ENCODE results near the gene CDH3. TPM values are rescaled to one million over a fixed set of nuclear protein-coding genes. Genes with fewer than 3 reads are reported as not detected.

The CDH3 gene
- total RNA-seq (2014; rRNA removed) (102 and 109 TPM in 2 replicates), Bru-seq, nascent RNA (percentile 56 among the genes with signal in this experiment), BruChase-seq, experiment 1, labeled RNA remaining after a 6-hour chase (percentile 55 among the genes with signal in this experiment), BruChase-seq, experiment 2, labeled RNA remaining after a 2-hour chase (percentile 50 among the genes with signal in this experiment)
- long read RNA-seq, full-length matches to known transcripts, result 26 of 62 reads
- long read RNA-seq, partial matches to known transcripts, result 31 of 62 reads
- long read RNA-seq, other reads (novel, unspliced or antisense), result 5 of 62 reads

DNA sequence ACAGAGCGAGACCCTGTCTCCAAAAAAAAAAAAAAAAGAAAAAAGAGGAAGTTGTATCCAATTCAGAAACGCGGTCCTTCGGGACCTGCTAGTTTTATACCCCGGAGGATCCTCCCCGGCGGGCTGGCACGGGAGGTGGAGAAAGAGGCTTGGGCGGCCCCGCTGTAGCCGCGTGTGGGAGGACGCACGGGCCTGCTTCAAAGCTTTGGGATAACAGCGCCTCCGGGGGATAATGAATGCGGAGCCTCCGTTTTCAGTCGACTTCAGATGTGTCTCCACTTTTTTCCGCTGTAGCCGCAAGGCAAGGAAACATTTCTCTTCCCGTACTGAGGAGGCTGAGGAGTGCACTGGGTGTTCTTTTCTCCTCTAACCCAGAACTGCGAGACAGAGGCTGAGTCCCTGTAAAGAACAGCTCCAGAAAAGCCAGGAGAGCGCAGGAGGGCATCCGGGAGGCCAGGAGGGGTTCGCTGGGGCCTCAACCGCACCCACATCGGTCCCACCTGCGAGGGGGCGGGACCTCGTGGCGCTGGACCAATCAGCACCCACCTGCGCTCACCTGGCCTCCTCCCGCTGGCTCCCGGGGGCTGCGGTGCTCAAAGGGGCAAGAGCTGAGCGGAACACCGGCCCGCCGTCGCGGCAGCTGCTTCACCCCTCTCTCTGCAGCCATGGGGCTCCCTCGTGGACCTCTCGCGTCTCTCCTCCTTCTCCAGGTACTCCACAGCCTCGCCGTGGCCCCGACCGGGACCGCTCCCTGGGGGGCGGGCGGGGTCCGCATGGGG lies at the start of gene CDH3:
Gene CDH3, plus strand, starts transcription at position 596 of the 779 bp plus-strand sequence. Its CDS starts 70 bp downstream, at position 666.
- Histone ChIP-seq H3F3A (ENCODE audit: low read length, unreplicated experiment) (no peaks in the 10 kb centered on the region), H3K27me3 (ENCODE audit: low read length) (no peaks in the 10 kb centered on the region), H3K79me2 (ENCODE audit: low read length) (peaks cover 49% of the 10 kb centered on the region), H2AFZ (ENCODE audit: low read length) (peak within 1 kb of the TSS; percentile 79), H3K9me2 (replicated peaks; ENCODE audit: low read length) (no peaks in the 10 kb centered on the region), H3K27ac (ENCODE audit: low read length) (peak within 1 kb of the TSS; percentile 45), H3K4me2 (ENCODE audit: low read length) (peak within 1 kb of the TSS; percentile 83), H3K4me1 (ENCODE audit: insufficient read depth, low read length) (peaks cover 22% of the 10 kb centered on the region), H3K9me3 (ENCODE audit: low read length) (no peaks in the 10 kb centered on the region), H3K4me3 (ENCODE audit: low read length) (peak within 1 kb of the TSS; percentile 94), H4K20me1 (ENCODE audit: low read length) (0 out of 2 replicates have a peak, but pooled peaks cover 9% of the 10 kb centered on the region), H3K36me3 (ENCODE audit: low read depth, low read length) (no peaks in the 10 kb centered on the region; the same call in 1 of the 2 replicates), H3K9ac (ENCODE audit: low read length) (peak within 1 kb of the TSS; percentile 82)
- intact Hi-C loops (cut with micrococcal nuclease), result no loop called here
- ChIA-PET POLR2A (ENCODE audit: unreplicated experiment) (interaction anchor here (0.6 to 1.2 kb wide), 5 partner anchors 9 to 98 kb away, joined by 3 to 9 read pairs (median 5); no protein-coding TSS in a partner anchor), CTCF (interaction anchor here (1.0 kb wide), 1 partner anchor 55 kb away, joined by 4 read pairs; no protein-coding TSS in a partner anchor)
- DNase-seq, result peak; percentile 71
- TSS peak; percentile 71 for BruUV-seq (replicated peaks)
- TF ChIP-seq, protein P1, sequence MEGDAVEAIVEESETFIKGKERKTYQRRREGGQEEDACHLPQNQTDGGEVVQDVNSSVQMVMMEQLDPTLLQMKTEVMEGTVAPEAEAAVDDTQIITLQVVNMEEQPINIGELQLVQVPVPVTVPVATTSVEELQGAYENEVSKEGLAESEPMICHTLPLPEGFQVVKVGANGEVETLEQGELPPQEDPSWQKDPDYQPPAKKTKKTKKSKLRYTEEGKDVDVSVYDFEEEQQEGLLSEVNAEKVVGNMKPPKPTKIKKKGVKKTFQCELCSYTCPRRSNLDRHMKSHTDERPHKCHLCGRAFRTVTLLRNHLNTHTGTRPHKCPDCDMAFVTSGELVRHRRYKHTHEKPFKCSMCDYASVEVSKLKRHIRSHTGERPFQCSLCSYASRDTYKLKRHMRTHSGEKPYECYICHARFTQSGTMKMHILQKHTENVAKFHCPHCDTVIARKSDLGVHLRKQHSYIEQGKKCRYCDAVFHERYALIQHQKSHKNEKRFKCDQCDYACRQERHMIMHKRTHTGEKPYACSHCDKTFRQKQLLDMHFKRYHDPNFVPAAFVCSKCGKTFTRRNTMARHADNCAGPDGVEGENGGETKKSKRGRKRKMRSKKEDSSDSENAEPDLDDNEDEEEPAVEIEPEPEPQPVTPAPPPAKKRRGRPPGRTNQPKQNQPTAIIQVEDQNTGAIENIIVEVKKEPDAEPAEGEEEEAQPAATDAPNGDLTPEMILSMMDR (conservative IDR thresholded peaks at IDR 0.05; ENCODE audit: low read depth, low read length), result no peak
- TF ChIP-seq EZH2phosphoT487 (IDR thresholded peaks at IDR 0.05; ENCODE audit: borderline replicate concordance, low read length) (no peak), EZH2 (IDR thresholded peaks at IDR 0.05; ENCODE audit: low read length, unreplicated experiment) (no peak)
- ATAC-seq, result peak; percentile 48

DNA sequence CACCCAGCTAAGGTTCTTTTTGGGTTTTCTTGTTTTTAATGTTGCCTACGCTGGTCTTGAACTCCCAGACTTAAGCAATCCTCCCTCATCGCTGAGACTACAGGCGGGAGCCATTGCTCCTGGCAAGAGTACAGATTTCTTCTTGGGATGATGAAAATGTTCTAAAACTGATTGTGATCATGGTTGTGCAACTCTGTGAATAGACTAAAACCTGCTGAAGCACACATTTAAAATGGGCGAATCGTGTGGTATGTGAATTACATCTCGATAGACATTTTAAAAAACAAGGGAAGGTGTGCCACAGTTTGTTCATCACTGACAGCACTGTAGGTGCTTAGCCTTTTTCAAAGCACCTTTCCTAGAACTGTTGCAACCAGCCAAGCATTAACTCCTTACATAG lies 48.8 kb upstream of the CDH3 start:
- Histone ChIP-seq H3K4me1 (ENCODE audit: insufficient read depth, low read length) (0 out of 2 replicates have a peak, but pooled peaks cover 4% of the 10 kb centered on the region), H4K20me1 (ENCODE audit: low read length) (no peaks in the 10 kb centered on the region), H3K4me2 (ENCODE audit: low read length) (no peak overlapping the region), H3K27me3 (ENCODE audit: low read length) (no peaks in the 10 kb centered on the region), H3K9ac (ENCODE audit: low read length) (no peak overlapping the region), H3F3A (ENCODE audit: low read length, unreplicated experiment) (no peaks in the 10 kb centered on the region), H3K9me2 (replicated peaks; ENCODE audit: low read length) (no peaks in the 10 kb centered on the region), H3K27ac (ENCODE audit: low read length) (no peak overlapping the region), H3K4me3 (ENCODE audit: low read length) (no peak overlapping the region), H2AFZ (ENCODE audit: low read length) (no peak overlapping the region), H3K9me3 (ENCODE audit: low read length) (no peaks in the 10 kb centered on the region), H3K79me2 (ENCODE audit: low read length) (no peaks in the 10 kb centered on the region), H3K36me3 (ENCODE audit: low read depth, low read length) (no peaks in the 10 kb centered on the region)
- CTCF ChIA-PET, result no interaction called here
- intact Hi-C loops (cut with micrococcal nuclease), result loop anchor here (10.0 kb wide), 1 partner anchor 209 kb away; no protein-coding TSS in a partner anchor
- TF ChIP-seq EZH2phosphoT487 (IDR thresholded peaks at IDR 0.05; ENCODE audit: borderline replicate concordance, low read length) (no peak), EZH2 (IDR thresholded peaks at IDR 0.05; ENCODE audit: low read length, unreplicated experiment) (no peak)
- TF ChIP-seq, protein P1 (conservative IDR thresholded peaks at IDR 0.05; ENCODE audit: low read depth, low read length), result no peak
- POLR2A ChIA-PET (ENCODE audit: unreplicated experiment), result no interaction called here
- no peak for ATAC-seq
- no peak for DNase-seq
- BruUV-seq (replicated peaks), result no TSS peak

All from PC-3 (cell line).